Astrocyte (in vitro differentiated cells and primary cell): ENCODE results near the gene KNTC1.

Source experiments
- EZH2 ChIP-seq: IDR thresholded peaks from 2 replicates; pipeline ENCODE4 v1.6.1; 2012; ENCODE audit warnings: mild to moderate bottlenecking, low read length, inconsistent platforms; ENCODE audit not compliant: insufficient read depth
- TF ChIP-seq, protein P1 (sequence below): IDR thresholded peaks from 2 replicates; pipeline ENCODE4 v1.5.1; 2011; ENCODE audit warnings: low read depth, mild to moderate bottlenecking, inconsistent platforms, low read length, moderate library complexity; ENCODE audit not compliant: insufficient read depth

DNA sequence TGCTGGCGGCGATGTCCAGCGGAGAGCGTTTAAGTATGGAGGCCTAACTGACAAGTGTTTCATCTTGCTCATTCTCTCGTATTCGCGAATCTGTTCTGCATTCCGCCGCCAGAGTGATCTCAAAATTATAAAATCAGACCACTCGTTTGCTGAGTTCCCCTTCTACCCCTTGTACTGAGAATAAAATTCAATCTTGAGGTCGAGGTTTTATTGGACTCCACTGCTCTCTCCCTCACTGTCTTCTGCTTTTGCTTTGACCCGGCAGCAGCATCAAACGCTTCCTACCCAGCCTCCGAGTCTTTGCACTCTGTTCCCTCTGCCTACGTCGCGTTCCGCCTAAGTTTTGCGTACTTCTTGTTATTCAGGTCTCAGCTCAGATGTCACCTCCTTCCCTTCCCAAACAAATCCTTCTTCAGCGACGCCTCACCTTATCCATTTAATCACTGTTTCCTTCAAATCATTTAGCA, 462 bp downstream of the KNTC1 start:
- TF ChIP-seq, protein P1, sequence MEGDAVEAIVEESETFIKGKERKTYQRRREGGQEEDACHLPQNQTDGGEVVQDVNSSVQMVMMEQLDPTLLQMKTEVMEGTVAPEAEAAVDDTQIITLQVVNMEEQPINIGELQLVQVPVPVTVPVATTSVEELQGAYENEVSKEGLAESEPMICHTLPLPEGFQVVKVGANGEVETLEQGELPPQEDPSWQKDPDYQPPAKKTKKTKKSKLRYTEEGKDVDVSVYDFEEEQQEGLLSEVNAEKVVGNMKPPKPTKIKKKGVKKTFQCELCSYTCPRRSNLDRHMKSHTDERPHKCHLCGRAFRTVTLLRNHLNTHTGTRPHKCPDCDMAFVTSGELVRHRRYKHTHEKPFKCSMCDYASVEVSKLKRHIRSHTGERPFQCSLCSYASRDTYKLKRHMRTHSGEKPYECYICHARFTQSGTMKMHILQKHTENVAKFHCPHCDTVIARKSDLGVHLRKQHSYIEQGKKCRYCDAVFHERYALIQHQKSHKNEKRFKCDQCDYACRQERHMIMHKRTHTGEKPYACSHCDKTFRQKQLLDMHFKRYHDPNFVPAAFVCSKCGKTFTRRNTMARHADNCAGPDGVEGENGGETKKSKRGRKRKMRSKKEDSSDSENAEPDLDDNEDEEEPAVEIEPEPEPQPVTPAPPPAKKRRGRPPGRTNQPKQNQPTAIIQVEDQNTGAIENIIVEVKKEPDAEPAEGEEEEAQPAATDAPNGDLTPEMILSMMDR = no peak
- TF ChIP-seq EZH2 = no peak
